ENCODE data around the gene GDAP1L1.
"Not testable (repeated sequence)": the region's sequence is repeated elsewhere in the genome, so short reads cannot be mapped to it uniquely, and the experiment has no call there.

Gene GDAP1L1

DNA sequence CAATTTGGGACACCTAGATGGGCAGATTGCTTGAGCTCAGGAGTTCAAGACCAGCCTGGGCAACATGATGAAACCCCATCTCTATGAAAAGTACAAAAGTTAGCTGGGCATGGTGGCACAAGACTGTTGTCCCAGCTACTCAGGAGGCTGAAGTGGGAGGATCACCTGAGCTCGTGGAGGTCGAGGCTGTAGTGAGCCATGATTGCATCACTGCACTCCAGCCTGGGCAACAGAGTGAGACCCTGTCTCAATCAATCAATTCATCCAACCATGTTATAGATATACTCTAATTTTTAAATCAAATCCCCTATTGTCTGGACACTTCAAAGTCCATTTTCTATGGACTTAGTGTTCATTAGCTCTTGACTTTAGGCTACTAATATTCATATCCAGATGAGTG, 10.3 kb upstream of the GDAP1L1 start:
- H3K9me3 ChIP-seq (ENCODE audit: low read length); H3K27me3 ChIP-seq (ENCODE audit: control insufficient read depth in 1 of 2, insufficient read depth in 2 of 2, low read length in 2 of 2); H3K4me1 ChIP-seq (ENCODE audit: insufficient read depth, low read length); H3K9ac ChIP-seq (ENCODE audit: low read length); H3K36me3 ChIP-seq (ENCODE audit: insufficient read depth, low read length); H3K27ac ChIP-seq (ENCODE audit: low read depth, low read length); H3K4me3 ChIP-seq (ENCODE audit: low read depth in 1 of 2, low read length in 2 of 2): not testable (repeated sequence)

DNA sequence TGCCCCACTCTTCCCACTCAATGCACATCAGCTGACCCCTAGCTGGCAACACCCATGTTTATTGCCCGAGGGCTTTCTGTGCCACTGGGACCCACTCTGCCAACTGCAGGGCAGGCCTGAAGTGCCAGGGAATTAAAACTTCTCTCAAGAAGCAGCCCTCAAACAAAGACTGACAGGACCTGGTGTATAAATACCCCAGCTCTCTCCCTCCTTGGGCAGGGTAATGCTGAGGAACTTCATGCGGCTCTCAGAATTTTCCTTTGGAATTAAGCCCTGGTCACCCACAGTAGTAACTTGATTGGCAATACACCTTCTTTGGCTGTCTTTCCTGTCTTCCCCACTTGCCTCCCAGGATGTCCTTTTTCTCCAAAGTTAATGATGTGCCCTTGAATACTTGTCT, 5.3 kb upstream of the GDAP1L1 start:
- no peak overlapping the region for H3K4me3 ChIP-seq (ENCODE audit: low read depth in 1 of 2, low read length in 2 of 2)
- no peaks in the 10 kb centered on the region for H3K27me3 ChIP-seq (ENCODE audit: control insufficient read depth in 1 of 2, insufficient read depth in 2 of 2, low read length in 2 of 2)
- no peaks in the 10 kb centered on the region for H3K4me1 ChIP-seq (ENCODE audit: insufficient read depth, low read length)
- no peak overlapping the region for H3K27ac ChIP-seq (ENCODE audit: low read depth, low read length)
- H3K9ac ChIP-seq (ENCODE audit: low read length) = no peak overlapping the region
- H3K9me3 ChIP-seq (ENCODE audit: low read length) = no peaks in the 10 kb centered on the region
- H3K36me3 ChIP-seq (ENCODE audit: insufficient read depth, low read length) = no peaks in the 10 kb centered on the region

DNA sequence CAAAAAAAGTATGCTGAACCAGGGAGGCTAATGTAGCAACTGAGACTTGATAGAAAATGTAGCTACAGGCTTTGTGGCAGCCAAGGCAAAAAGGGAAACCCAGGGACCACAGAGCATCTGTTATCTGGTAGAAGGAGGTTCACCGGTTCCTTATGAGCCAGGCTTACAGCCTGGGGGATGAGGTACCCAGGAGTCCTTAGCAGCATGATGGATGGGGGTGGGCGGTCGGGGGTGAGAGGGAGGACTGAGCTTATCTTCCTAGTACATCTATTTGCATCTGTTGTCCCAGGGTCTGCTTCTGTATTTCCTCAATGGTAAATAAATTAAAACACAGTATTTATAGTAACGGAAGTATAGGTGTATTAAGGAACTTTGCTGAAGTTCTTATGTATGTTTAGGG, 1.1 kb upstream of the GDAP1L1 start:
- Histone ChIP-seq H3K4me1 (ENCODE audit: insufficient read depth, low read length) (no peaks in the 10 kb centered on the region), H3K36me3 (ENCODE audit: insufficient read depth, low read length) (no peaks in the 10 kb centered on the region), H3K9me3 (ENCODE audit: low read length) (no peaks in the 10 kb centered on the region), H3K27me3 (ENCODE audit: control insufficient read depth in 1 of 2, insufficient read depth in 2 of 2, low read length in 2 of 2) (peaks cover 4 to 5% of the 10 kb centered on the region in 2 donors), H3K9ac (ENCODE audit: low read length) (no peak overlapping the region), H3K27ac (ENCODE audit: low read depth, low read length) (no peak overlapping the region), H3K4me3 (ENCODE audit: low read depth in 1 of 2, low read length in 2 of 2) (no peak overlapping the region)

DNA sequence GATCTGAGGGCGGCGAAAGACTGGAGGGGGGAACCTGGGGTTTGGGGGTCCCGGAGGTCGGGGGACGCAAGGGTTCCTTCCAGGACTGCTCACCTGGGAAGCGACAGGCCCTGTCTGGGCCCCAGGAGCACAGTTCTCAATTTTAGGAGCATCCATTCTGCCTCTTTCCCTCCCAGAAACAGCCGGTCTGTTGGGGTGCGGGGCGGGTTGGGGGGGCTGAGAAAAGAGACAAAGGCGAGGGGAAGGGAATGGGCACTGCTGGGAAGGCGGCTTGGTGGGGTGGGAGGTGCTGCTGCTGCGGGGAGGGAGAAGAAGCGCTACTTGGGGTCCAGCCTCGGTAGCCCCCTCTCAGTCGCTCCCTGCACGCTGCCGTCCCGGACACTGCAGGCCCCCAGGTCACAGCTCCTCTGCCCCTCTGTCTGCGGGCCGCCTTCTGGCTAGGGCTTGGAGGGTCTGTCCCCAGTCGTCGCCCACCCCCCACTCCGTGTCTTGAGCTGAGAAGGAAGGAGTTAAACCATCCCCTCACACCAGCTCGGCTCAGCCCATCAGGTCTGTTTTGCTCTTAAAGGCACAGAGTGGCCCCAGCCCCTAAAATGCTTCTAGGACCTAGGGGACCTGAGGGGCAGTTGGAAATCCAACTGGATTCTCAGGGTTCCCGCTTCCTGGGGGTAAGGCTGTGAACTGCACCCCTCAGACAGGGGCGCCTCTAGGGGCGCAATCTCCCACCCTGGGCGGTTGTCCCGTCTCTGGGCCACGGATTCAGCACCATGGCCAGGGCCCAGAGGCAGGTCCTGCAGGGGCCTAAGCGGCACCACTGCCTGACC, 690 bp downstream of the GDAP1L1 start:
- Histone ChIP-seq H3K27ac (ENCODE audit: low read depth, low read length) (no peak overlapping the region), H3K4me3 (ENCODE audit: low read depth in 1 of 2, low read length in 2 of 2) (no peak overlapping the region), H3K9ac (ENCODE audit: low read length) (no peak overlapping the region)

DNA sequence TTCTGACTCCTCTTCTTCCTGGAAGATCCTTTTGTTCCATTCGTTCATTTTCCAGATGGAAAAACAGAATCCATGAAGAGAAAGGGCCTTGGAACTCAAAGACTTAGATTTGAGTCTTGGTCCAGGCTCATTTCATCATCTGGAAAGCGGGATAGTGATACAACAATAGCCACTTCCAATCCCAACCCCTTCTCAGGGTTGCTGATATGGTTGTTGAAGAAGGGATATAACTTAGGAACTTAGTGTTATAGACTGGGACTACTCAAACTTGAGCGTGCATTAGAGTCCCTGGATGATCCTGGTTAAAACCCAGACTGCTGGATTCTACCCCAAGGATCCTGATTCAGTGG, 1.3 kb downstream of the GDAP1L1 start:
- Histone ChIP-seq H3K27ac (ENCODE audit: low read depth, low read length) (no peak overlapping the region), H3K4me3 (ENCODE audit: low read depth in 1 of 2, low read length in 2 of 2) (no peak overlapping the region), H3K36me3 (ENCODE audit: insufficient read depth, low read length) (no peaks in the 10 kb centered on the region), H3K27me3 (ENCODE audit: control insufficient read depth in 1 of 2, insufficient read depth in 2 of 2, low read length in 2 of 2) (peaks cover 4 to 5% of the 10 kb centered on the region in 2 donors), H3K4me1 (ENCODE audit: insufficient read depth, low read length) (no peaks in the 10 kb centered on the region), H3K9me3 (ENCODE audit: low read length) (no peaks in the 10 kb centered on the region), H3K9ac (ENCODE audit: low read length) (no peak overlapping the region)

More for the DNA sequence above, 690 bp downstream of the GDAP1L1 start:
- peaks cover 4 to 5% of the 10 kb centered on the region in 2 donors for H3K27me3 ChIP-seq (ENCODE audit: control insufficient read depth in 1 of 2, insufficient read depth in 2 of 2, low read length in 2 of 2)
- H3K36me3 ChIP-seq (ENCODE audit: insufficient read depth, low read length) = no peaks in the 10 kb centered on the region
- H3K9me3 ChIP-seq (ENCODE audit: low read length) = no peaks in the 10 kb centered on the region
- H3K4me1 ChIP-seq (ENCODE audit: insufficient read depth, low read length) = no peaks in the 10 kb centered on the region

DNA sequence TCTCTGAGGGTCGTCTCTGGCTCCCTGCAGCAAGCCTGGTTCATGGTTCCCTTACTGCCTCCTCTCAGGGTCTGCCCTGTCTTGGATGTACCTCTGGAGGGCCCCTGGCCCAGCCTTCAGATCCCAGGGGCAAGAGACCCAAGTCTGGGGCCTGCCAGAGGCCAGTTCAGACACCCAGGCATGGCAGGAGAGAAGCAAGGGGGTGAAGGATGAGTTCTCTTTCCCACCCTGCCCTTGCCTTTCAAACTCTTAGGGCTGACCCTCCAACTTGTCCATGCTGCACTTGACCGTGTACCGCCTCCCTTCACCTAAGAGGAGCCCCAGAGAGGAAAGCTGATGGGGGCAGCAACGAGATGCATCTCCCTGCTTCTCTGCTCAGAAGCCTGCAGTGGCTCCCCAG, 4.2 kb downstream of the GDAP1L1 start:
- H3K36me3 ChIP-seq (ENCODE audit: insufficient read depth, low read length) = no peaks in the 10 kb centered on the region
- H3K4me1 ChIP-seq (ENCODE audit: insufficient read depth, low read length) = no peaks in the 10 kb centered on the region
- no peaks in the 10 kb centered on the region for H3K9me3 ChIP-seq (ENCODE audit: low read length)
- H3K27ac ChIP-seq (ENCODE audit: low read depth, low read length) = no peak overlapping the region
- no peak overlapping the region for H3K9ac ChIP-seq (ENCODE audit: low read length)
- peaks cover 4 to 5% of the 10 kb centered on the region in 2 donors for H3K27me3 ChIP-seq (ENCODE audit: control insufficient read depth in 1 of 2, insufficient read depth in 2 of 2, low read length in 2 of 2)
- no peak overlapping the region for H3K4me3 ChIP-seq (ENCODE audit: low read depth in 1 of 2, low read length in 2 of 2)

DNA sequence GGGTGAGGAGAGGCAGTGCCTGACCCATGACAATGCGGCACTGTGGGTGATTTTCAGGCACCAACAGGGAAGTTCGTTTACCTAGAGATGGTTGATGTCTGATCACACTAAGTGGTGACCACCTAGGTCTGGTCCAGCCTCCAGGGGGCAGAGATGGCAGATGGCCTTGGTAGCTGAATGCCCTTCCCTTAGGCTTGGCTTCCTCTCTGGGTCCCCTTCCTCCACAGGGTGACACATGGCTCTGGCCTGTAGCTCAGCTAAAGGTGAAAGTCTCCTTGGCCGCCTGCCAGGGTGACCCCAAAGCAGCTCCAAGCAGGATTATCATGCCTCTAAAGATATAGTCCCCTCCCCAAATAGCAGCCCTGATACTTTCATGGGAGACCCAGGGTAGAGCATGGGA, 6.4 kb downstream of the GDAP1L1 start:
- no peak overlapping the region for H3K4me3 ChIP-seq (ENCODE audit: low read depth in 1 of 2, low read length in 2 of 2)
- peaks cover 0 to 5% of the 10 kb centered on the region in 2 donors for H3K27me3 ChIP-seq (ENCODE audit: control insufficient read depth in 1 of 2, insufficient read depth in 2 of 2, low read length in 2 of 2)
- H3K9me3 ChIP-seq (ENCODE audit: low read length) = no peaks in the 10 kb centered on the region
- H3K9ac ChIP-seq (ENCODE audit: low read length) = no peak overlapping the region
- no peak overlapping the region for H3K27ac ChIP-seq (ENCODE audit: low read depth, low read length)
- H3K4me1 ChIP-seq (ENCODE audit: insufficient read depth, low read length) = no peaks in the 10 kb centered on the region
- H3K36me3 ChIP-seq (ENCODE audit: insufficient read depth, low read length) = no peaks in the 10 kb centered on the region

DNA sequence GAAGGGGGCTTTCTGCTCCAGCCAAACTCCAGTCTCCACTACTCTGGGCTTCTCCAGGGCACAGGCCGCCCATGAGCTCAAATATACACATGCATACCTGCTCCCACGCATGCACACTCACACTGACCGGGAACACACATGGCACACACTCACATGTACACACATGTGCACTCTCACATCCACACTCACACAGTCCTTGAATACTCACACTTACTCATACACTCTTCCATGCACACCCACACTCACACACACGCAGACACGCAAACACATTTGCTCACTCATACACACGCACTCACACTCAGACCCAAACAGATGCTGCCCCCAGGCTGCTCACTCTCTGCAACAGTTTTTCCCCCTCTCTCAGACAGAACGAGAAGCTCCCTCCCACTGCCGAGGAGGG, 7.0 kb downstream of the GDAP1L1 start:
- Histone ChIP-seq H3K4me3 (ENCODE audit: low read depth in 1 of 2, low read length in 2 of 2) (no peak overlapping the region), H3K36me3 (ENCODE audit: insufficient read depth, low read length) (no peaks in the 10 kb centered on the region), H3K27me3 (ENCODE audit: control insufficient read depth in 1 of 2, insufficient read depth in 2 of 2, low read length in 2 of 2) (peaks cover 0 to 5% of the 10 kb centered on the region in 2 donors), H3K9me3 (ENCODE audit: low read length) (no peaks in the 10 kb centered on the region), H3K4me1 (ENCODE audit: insufficient read depth, low read length) (no peaks in the 10 kb centered on the region), H3K9ac (ENCODE audit: low read length) (no peak overlapping the region), H3K27ac (ENCODE audit: low read depth, low read length) (no peak overlapping the region)

DNA sequence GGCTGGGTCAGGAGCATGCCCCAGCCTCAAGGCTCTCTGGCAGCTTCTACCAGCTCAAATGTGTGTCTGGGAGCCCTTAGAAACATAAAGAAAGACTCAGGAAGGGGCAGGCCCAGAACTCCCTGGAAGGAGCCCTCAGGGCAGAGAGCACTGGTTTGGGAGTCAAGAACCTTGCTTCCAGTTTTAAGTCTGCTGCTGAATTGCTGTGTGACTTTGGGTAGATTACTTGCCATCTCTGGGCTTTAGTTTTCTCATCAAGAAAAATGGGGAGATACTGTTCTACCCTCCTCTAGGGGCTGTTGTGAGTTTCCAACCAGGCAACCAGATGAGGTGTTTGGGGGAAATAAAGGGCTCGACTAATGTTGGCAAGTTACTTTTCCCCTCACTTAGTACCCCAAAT, 8.8 kb downstream of the GDAP1L1 start:
- no peaks in the 10 kb centered on the region for H3K27me3 ChIP-seq (ENCODE audit: control insufficient read depth in 1 of 2, insufficient read depth in 2 of 2, low read length in 2 of 2)
- no peaks in the 10 kb centered on the region for H3K36me3 ChIP-seq (ENCODE audit: insufficient read depth, low read length)
- H3K9me3 ChIP-seq (ENCODE audit: low read length) = no peaks in the 10 kb centered on the region
- no peaks in the 10 kb centered on the region for H3K4me1 ChIP-seq (ENCODE audit: insufficient read depth, low read length)
- H3K4me3 ChIP-seq (ENCODE audit: low read depth in 1 of 2, low read length in 2 of 2) = no peak overlapping the region
- H3K27ac ChIP-seq (ENCODE audit: low read depth, low read length) = no peak overlapping the region
- H3K9ac ChIP-seq (ENCODE audit: low read length) = no peak overlapping the region

DNA sequence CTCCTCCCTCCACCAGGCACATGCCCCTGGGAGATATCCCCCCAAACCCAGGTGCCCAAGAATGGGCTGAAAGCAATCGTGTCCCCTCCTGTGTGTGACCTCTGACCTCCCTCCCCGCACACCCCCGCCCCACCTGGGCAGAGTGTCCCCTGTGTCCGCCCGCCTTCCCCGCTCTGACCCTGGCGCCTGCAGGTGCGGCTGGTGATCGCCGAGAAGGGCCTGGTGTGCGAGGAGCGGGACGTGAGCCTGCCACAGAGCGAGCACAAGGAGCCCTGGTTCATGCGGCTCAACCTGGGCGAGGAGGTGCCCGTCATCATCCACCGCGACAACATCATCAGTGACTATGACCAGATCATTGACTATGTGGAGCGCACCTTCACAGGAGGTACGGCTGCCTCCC, 9.9 kb downstream of the GDAP1L1 start:
- Histone ChIP-seq H3K9ac (ENCODE audit: low read length) (no peak overlapping the region), H3K4me1 (ENCODE audit: insufficient read depth, low read length) (no peaks in the 10 kb centered on the region), H3K9me3 (ENCODE audit: low read length) (no peaks in the 10 kb centered on the region), H3K4me3 (ENCODE audit: low read depth in 1 of 2, low read length in 2 of 2) (no peak overlapping the region), H3K27ac (ENCODE audit: low read depth, low read length) (no peak overlapping the region), H3K27me3 (ENCODE audit: control insufficient read depth in 1 of 2, insufficient read depth in 2 of 2, low read length in 2 of 2) (no peaks in the 10 kb centered on the region), H3K36me3 (ENCODE audit: insufficient read depth, low read length) (no peaks in the 10 kb centered on the region)

DNA sequence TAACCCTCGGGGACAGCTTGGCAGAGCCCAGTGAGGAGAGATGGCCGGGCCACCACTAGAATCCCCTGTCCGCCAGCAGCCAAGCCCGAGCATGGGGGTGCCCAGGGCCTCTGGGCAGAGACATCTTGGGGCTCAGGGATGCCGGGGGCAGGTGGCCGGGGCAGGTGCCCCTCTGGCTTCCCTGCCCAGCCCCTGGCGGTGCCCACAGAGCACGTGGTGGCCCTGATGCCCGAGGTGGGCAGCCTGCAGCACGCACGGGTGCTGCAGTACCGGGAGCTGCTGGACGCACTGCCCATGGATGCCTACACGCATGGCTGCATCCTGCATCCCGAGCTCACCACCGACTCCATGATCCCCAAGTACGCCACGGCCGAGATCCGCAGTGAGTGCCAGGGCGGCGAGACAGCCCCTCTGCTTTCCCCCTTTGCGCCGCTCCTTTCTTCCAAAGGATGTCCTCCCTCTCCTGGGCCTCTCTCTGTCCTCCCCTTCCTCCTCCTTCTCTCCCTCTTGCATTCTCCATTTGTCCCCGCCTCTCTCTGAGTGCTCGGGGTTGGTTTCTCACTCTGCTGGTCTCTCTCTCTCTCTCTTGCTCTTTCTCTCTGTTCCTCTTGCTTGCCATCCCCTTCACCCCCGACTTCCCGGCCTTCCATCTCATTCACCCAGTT, 11.2 kb downstream of the GDAP1L1 start:
- H3K36me3 ChIP-seq (ENCODE audit: insufficient read depth, low read length) = no peaks in the 10 kb centered on the region
- no peaks in the 10 kb centered on the region for H3K4me1 ChIP-seq (ENCODE audit: insufficient read depth, low read length)
- H3K9ac ChIP-seq (ENCODE audit: low read length) = no peak overlapping the region
- H3K9me3 ChIP-seq (ENCODE audit: low read length) = no peaks in the 10 kb centered on the region
- H3K27ac ChIP-seq (ENCODE audit: low read depth, low read length) = no peak overlapping the region
- no peaks in the 10 kb centered on the region for H3K27me3 ChIP-seq (ENCODE audit: control insufficient read depth in 1 of 2, insufficient read depth in 2 of 2, low read length in 2 of 2)
- H3K4me3 ChIP-seq (ENCODE audit: low read depth in 1 of 2, low read length in 2 of 2) = no peak overlapping the region

DNA sequence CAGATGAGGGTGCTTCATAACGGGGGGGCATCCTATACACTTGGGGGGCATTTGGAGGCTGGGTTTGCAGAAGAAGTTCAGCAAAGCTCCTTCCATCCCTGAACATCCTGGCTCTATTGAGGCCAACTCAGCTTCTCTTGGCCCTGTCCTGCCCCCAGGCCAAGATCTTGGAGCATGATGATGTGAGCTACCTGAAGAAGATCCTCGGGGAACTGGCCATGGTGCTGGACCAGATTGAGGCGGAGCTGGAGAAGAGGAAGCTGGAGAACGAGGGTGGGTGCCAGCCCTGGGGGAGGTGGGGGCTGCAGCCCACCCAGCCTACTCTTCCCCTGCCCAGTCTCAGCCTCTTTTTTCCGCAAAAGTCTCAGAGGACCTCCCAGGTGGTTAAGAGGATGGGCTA, 17.2 kb downstream of the GDAP1L1 start:
- no peaks in the 10 kb centered on the region for H3K27me3 ChIP-seq (ENCODE audit: control insufficient read depth in 1 of 2, insufficient read depth in 2 of 2, low read length in 2 of 2)
- H3K9me3 ChIP-seq (ENCODE audit: low read length) = no peaks in the 10 kb centered on the region
- no peaks in the 10 kb centered on the region for H3K4me1 ChIP-seq (ENCODE audit: insufficient read depth, low read length)
- H3K9ac ChIP-seq (ENCODE audit: low read length) = no peak overlapping the region
- H3K27ac ChIP-seq (ENCODE audit: low read depth, low read length) = no peak overlapping the region
- no peaks in the 10 kb centered on the region for H3K36me3 ChIP-seq (ENCODE audit: insufficient read depth, low read length)
- H3K4me3 ChIP-seq (ENCODE audit: low read depth in 1 of 2, low read length in 2 of 2) = no peak overlapping the region

Measured in muscle layer of colon (tissue), 2 donors.